Tibial nerve (tissue), 4 donors: ENCODE data around the gene JMJD1C. TPM values are rescaled to one million over a fixed set of nuclear protein-coding genes. Genes with fewer than 3 reads are reported as not detected.

Source experiments
- DNase-seq, 2 donors: peaks; one replicate each; pipeline ENCODE4 v3.0.0-alpha.2; 2019; ENCODE audit warnings: low spot score in 2 of 2
- H3K27ac ChIP-seq, 4 donors: fragments of 200-600 bp; sonication (generic) in 3 of 4; one replicate each; pipeline ENCODE4 v1.5.1; 2017 to 2019; ENCODE audit warnings: mild to moderate bottlenecking in 1 of 4
- H3K27me3 ChIP-seq, 2 donors: fragments of 200-600 bp; sonication (generic) in 1 of 2; one replicate each; pipeline versions ENCODE4 v1.5.1 to v1.6.0; 2017 to 2019
- H3K36me3 ChIP-seq, 3 donors: fragments of 200-600 bp; sonication (generic); one replicate each; pipeline ENCODE4 v1.5.1; 2018 to 2019
- H3K4me1 ChIP-seq, 4 donors: fragments of 200-600 bp; sonication (generic) in 3 of 4; one replicate each; pipeline ENCODE4 v1.5.1; 2017 to 2019
- H3K4me3 ChIP-seq, 4 donors: fragments of 200-600 bp; sonication (generic) in 3 of 4; one replicate each; pipeline ENCODE4 v1.5.1; 2017 to 2019; ENCODE audit warnings: mild to moderate bottlenecking in 1 of 4, moderate library complexity in 1 of 4
- H3K9me3 ChIP-seq, 4 donors: fragments of 200-600 bp; sonication (generic) in 3 of 4; one replicate each; pipeline ENCODE4 v1.5.1; 2017 to 2019
- CTCF ChIP-seq, 5 experiments: fragments of 200-600 bp in 3 of 5; fragments of 450-650 bp in 2 of 5; sonication (generic) in 3 of 5; IDR thresholded peaks; one replicate each; pipeline ENCODE4 v1.5.1; 2016 to 2019; ENCODE audit warnings: antibody characterized with exemption in 5 of 5, mild to moderate bottlenecking in 3 of 5, moderate library complexity in 2 of 5
- EP300 ChIP-seq, 2 donors: sonication (generic); formaldehyde crosslinking; IDR thresholded peaks; one replicate each; pipeline ENCODE4 v1.6.1; 2017; ENCODE audit warnings: antibody characterized with exemption in 2 of 2, mild to moderate bottlenecking in 1 of 2
- POLR2A ChIP-seq, 2 donors: fragments of 450-650 bp; IDR thresholded peaks; one replicate each; pipeline ENCODE4 v1.6.1; 2017; ENCODE audit warnings: antibody characterized with exemption in 2 of 2, mild to moderate bottlenecking in 2 of 2, moderate library complexity in 2 of 2
- WGBS, 2 donors: methylation state at CpG; one replicate each; pipeline ENCODE4 v1.1.5; 2018; 5-methylcytosine and 5-hydroxymethylcytosine counted together
- total RNA-seq, 4 donors: library from RNA; depleted of rRNA; stranded (reverse); fragments of >200 nt; gene quantifications; one replicate each; pipeline ENCODE4 v1.1.0, GENCODE V29; 2016

The JMJD1C gene
- total RNA-seq, 4 donors from 2014 or later: 100 to 156 (median 131) TPM

- Histone ChIP-seq H3K4me3 (no peak overlapping the region), H3K27me3 (no peaks in the 10 kb centered on the region), H3K4me1 (peaks cover 0 to 51% (median 0%) of the 10 kb centered on the region in 4 donors), H3K36me3 (peaks cover 0 to 6% (median 0%) of the 10 kb centered on the region in 3 donors), H3K27ac (peak overlapping the region in 1 of 4 donors; percentile 18), H3K9me3 (peaks cover 0 to 3% (median 0%) of the 10 kb centered on the region in 4 donors)
- TF ChIP-seq EP300 (IDR thresholded peaks at IDR 0.05) (no peak), POLR2A (IDR thresholded peaks at IDR 0.05) (no peak), CTCF (IDR thresholded peaks at IDR 0.05) (no peak)
- no peak for DNase-seq
- 59 to 62% methylated on average over 2 of the region's 2 CpGs for WGBS, 2 donors
Measured at GRCh38 chr10:63457594-63457993, 8.2 kb downstream of the JMJD1C start.

GRCh38 chr10:63456437-63457210 lies 9.2 kb downstream of the JMJD1C start:
- H3K27ac ChIP-seq: peak overlapping the region in 1 of 4 donors; percentile 18
- H3K4me3 ChIP-seq: no peak overlapping the region
- H3K4me1 ChIP-seq: peaks cover 0 to 48% (median 0%) of the 10 kb centered on the region in 4 donors
- 54 to 65% methylated on average over 2 of the region's 2 CpGs for WGBS, 2 donors
- DNase-seq: no peak
- H3K36me3 ChIP-seq: peaks cover 0 to 11% (median 0%) of the 10 kb centered on the region in 3 donors
- H3K27me3 ChIP-seq: no peaks in the 10 kb centered on the region
- TF ChIP-seq CTCF (IDR thresholded peaks at IDR 0.05): no peak
- no peak for TF ChIP-seq EP300 (IDR thresholded peaks at IDR 0.05)
- no peak for TF ChIP-seq POLR2A (IDR thresholded peaks at IDR 0.05)
- no peaks in the 10 kb centered on the region for H3K9me3 ChIP-seq

GRCh38 chr10:63455507-63455906 lies 10.3 kb downstream of the JMJD1C start:
- no peak for DNase-seq
- H3K27me3 ChIP-seq: no peaks in the 10 kb centered on the region
- H3K36me3 ChIP-seq: peaks cover 0 to 11% (median 0%) of the 10 kb centered on the region in 3 donors
- H3K4me3 ChIP-seq: no peak overlapping the region
- H3K9me3 ChIP-seq: no peaks in the 10 kb centered on the region
- no peak overlapping the region for H3K27ac ChIP-seq
- no peak for TF ChIP-seq EP300 (IDR thresholded peaks at IDR 0.05)
- TF ChIP-seq POLR2A (IDR thresholded peaks at IDR 0.05): no peak
- TF ChIP-seq CTCF (IDR thresholded peaks at IDR 0.05): no peak
- H3K4me1 ChIP-seq: peaks cover 0 to 45% (median 0%) of the 10 kb centered on the region in 4 donors

GRCh38 chr10:63454631-63455030 lies 11.1 kb downstream of the JMJD1C start:
- TF ChIP-seq POLR2A (IDR thresholded peaks at IDR 0.05): no peak
- no peak for TF ChIP-seq EP300 (IDR thresholded peaks at IDR 0.05)
- 48 to 50% methylated on average over 2 of the region's 2 CpGs for WGBS, 2 donors
- DNase-seq: no peak
- Histone ChIP-seq H3K27me3 (no peaks in the 10 kb centered on the region), H3K4me3 (no peak overlapping the region), H3K4me1 (peaks cover 0 to 37% (median 0%) of the 10 kb centered on the region in 4 donors), H3K36me3 (peaks cover 0 to 16% (median 0%) of the 10 kb centered on the region in 3 donors), H3K9me3 (no peaks in the 10 kb centered on the region), H3K27ac (no peak overlapping the region)

- Histone ChIP-seq H3K27me3 (no peaks in the 10 kb centered on the region), H3K27ac (no peak overlapping the region), H3K4me1 (peaks cover 0 to 24% (median 0%) of the 10 kb centered on the region in 4 donors), H3K4me3 (no peak overlapping the region), H3K9me3 (no peaks in the 10 kb centered on the region), H3K36me3 (peaks cover 0 to 16% (median 0%) of the 10 kb centered on the region in 3 donors)
- no peak for TF ChIP-seq POLR2A (IDR thresholded peaks at IDR 0.05)
- TF ChIP-seq CTCF (IDR thresholded peaks at IDR 0.05): no peak
- no peak for TF ChIP-seq EP300 (IDR thresholded peaks at IDR 0.05)
- DNase-seq: no peak
Measured at GRCh38 chr10:63452524-63452923, 13.3 kb downstream of the JMJD1C start.
